HG03066 (cell line): ENCODE measurements around the gene GOT2.
"Not testable (repeated sequence)": the region's sequence is repeated elsewhere in the genome, so short reads cannot be mapped to it uniquely, and the experiment has no call there.

Experiments
- ATAC-seq: cut with Tn5 transposase; IDR thresholded peaks from one replicate; pipeline ENCODE4 v1.9.1; 2021; ENCODE audit warnings: low read depth; ENCODE audit not compliant: unreplicated experiment

The GOT2 gene

GRCh38 chr16:58723109-58723508, 11.0 kb downstream of the GOT2 start:
- ATAC-seq, result no peak

- no peak for ATAC-seq
Measured at GRCh38 chr16:58717994-58718393, 16.1 kb downstream of the GOT2 start.

GRCh38 chr16:58716468-58716867, 17.6 kb downstream of the GOT2 start:
- no peak for ATAC-seq

GRCh38 chr16:58713742-58714141, 20.4 kb downstream of the GOT2 start:
- no peak for ATAC-seq

- ATAC-seq, result no peak
Measured at GRCh38 chr16:58709333-58709732, 24.8 kb downstream of the GOT2 start.

- ATAC-seq, result no peak
Measured at GRCh38 chr16:58699151-58699550, 35.0 kb downstream of the GOT2 start.

- ATAC-seq, result no peak
Measured at GRCh38 chr16:58695368-58695767, 38.7 kb downstream of the GOT2 start.

GRCh38 chr16:58692450-58692849, 41.7 kb downstream of the GOT2 start:
- ATAC-seq, result no peak

GRCh38 chr16:58686985-58687706, 47.0 kb downstream of the GOT2 start:
- not testable (repeated sequence) for ATAC-seq

GRCh38 chr16:58685084-58685449, 49.0 kb downstream of the GOT2 start:
- no peak for ATAC-seq

- ATAC-seq, result peak; percentile 96
Measured at GRCh38 chr16:58684354-58685083, 49.6 kb downstream of the GOT2 start, which contains the start of gene SLC38A7. Gene SLC38A7, minus strand, starts transcription at chr16:58684770. Its CDS starts 4,644 bp downstream, at chr16:58680126.

GRCh38 chr16:58684001-58684353, 50.1 kb downstream of the GOT2 start:
- no peak for ATAC-seq

- no peak for ATAC-seq
Measured at GRCh38 chr16:58679763-58680162, 54.4 kb downstream of the GOT2 start.

- ATAC-seq, result no peak
Measured at GRCh38 chr16:58678716-58679115, 55.4 kb downstream of the GOT2 start.

GRCh38 chr16:58678269-58678668, 55.8 kb downstream of the GOT2 start:
- ATAC-seq, result no peak

GRCh38 chr16:58670946-58671583, 63.1 kb downstream of the GOT2 start:
- no peak for ATAC-seq

- ATAC-seq, result no peak
Measured at GRCh38 chr16:58670177-58670576, 63.9 kb downstream of the GOT2 start.

GRCh38 chr16:58665200-58665599, 68.9 kb downstream of the GOT2 start:
- ATAC-seq, result no peak

- ATAC-seq, result peak; percentile 86
Measured at GRCh38 chr16:58661199-58661830, 72.8 kb downstream of the GOT2 start.

- ATAC-seq, result not testable (repeated sequence)
Measured at GRCh38 chr16:58659911-58660310, 74.2 kb downstream of the GOT2 start.

- ATAC-seq, result no peak
Measured at GRCh38 chr16:58658796-58659211, 75.3 kb downstream of the GOT2 start.
